Muscle layer of colon (tissue), 2 donors: ENCODE results near the gene GET3.
"Not testable (repeated sequence)": the region's sequence is repeated elsewhere in the genome, so short reads cannot be mapped to it uniquely, and the experiment has no call there.

ENCODE experiments used
- H3K27ac ChIP-seq: one replicate; pipeline ENCODE4 v1.7.0; 2013; ENCODE audit warnings: low read depth, mild to moderate bottlenecking, low read length, moderate library complexity
- H3K27me3 ChIP-seq, 2 donors: one replicate each; pipeline ENCODE4 v1.7.0; 2013; ENCODE audit warnings: low read length in 2 of 2, mild to moderate bottlenecking in 2 of 2; ENCODE audit not compliant: insufficient read depth in 2 of 2, control insufficient read depth in 1 of 2
- H3K36me3 ChIP-seq: one replicate; pipeline ENCODE4 v1.7.0; 2013; ENCODE audit warnings: mild to moderate bottlenecking, low read length; ENCODE audit not compliant: insufficient read depth
- H3K4me1 ChIP-seq: one replicate; pipeline ENCODE4 v1.7.0; 2013; ENCODE audit warnings: mild to moderate bottlenecking, low read length; ENCODE audit not compliant: insufficient read depth
- H3K4me3 ChIP-seq, 2 donors: one replicate each; pipeline ENCODE4 v1.7.0; 2013; ENCODE audit warnings: low read length in 2 of 2, low read depth in 1 of 2, mild to moderate bottlenecking in 1 of 2, moderate library complexity in 1 of 2
- H3K9ac ChIP-seq: one replicate; pipeline ENCODE4 v1.7.0; 2013; ENCODE audit warnings: low read length
- H3K9me3 ChIP-seq: one replicate; pipeline ENCODE4 v1.7.0; 2013; ENCODE audit warnings: mild to moderate bottlenecking, low read length
- donor health status: abdominal sarcoma.
- donor health status: Adenocarcinoma of cecum.

The GET3 gene

GRCh38 chr19:12720851-12721655 lies 16.2 kb upstream of the GET3 start:
- H3K27me3 ChIP-seq = no peaks in the 10 kb centered on the region
- H3K9ac ChIP-seq = peak overlapping the region; percentile 99
- peaks cover 30% of the 10 kb centered on the region for H3K4me1 ChIP-seq

GRCh38 chr19:12721656-12722565 lies 15.4 kb upstream of the GET3 start:
- H3K27me3 ChIP-seq = no peaks in the 10 kb centered on the region
- peak overlapping the region; percentile 99 for H3K9ac ChIP-seq
- H3K27ac ChIP-seq = peak overlapping the region; percentile 94
- peaks cover 30% of the 10 kb centered on the region for H3K4me1 ChIP-seq
- H3K4me3 ChIP-seq = peak overlapping the region; percentile 89 to 91
- H3K9me3 ChIP-seq = no peaks in the 10 kb centered on the region
- peaks cover 9% of the 10 kb centered on the region for H3K36me3 ChIP-seq

More at GRCh38 chr19:12720851-12721655, 16.2 kb upstream of the GET3 start:
- Histone ChIP-seq H3K27ac (peak overlapping the region; percentile 94), H3K36me3 (peaks cover 16% of the 10 kb centered on the region), H3K4me3 (peak overlapping the region; percentile 89 to 91), H3K9me3 (no peaks in the 10 kb centered on the region)

- no peaks in the 10 kb centered on the region for H3K9me3 ChIP-seq
- peak overlapping the region; percentile 51 for H3K9ac ChIP-seq
- peaks cover 30% of the 10 kb centered on the region for H3K4me1 ChIP-seq
- no peaks in the 10 kb centered on the region for H3K27me3 ChIP-seq
- H3K4me3 ChIP-seq = peak overlapping the region; percentile 89 to 94
- peaks cover 9% of the 10 kb centered on the region for H3K36me3 ChIP-seq
- peak overlapping the region; percentile 94 for H3K27ac ChIP-seq
Measured at GRCh38 chr19:12722566-12723380, 14.5 kb upstream of the GET3 start.

- Histone ChIP-seq H3K9me3 (no peaks in the 10 kb centered on the region), H3K9ac (peak overlapping the region; percentile 51), H3K36me3 (peaks cover 8% of the 10 kb centered on the region), H3K27ac (peak overlapping the region; percentile 94), H3K27me3 (no peaks in the 10 kb centered on the region), H3K4me1 (peaks cover 30% of the 10 kb centered on the region), H3K4me3 (peak overlapping the region; percentile 62 to 94)
Measured at GRCh38 chr19:12723381-12723640, 14.0 kb upstream of the GET3 start.

GRCh38 chr19:12723641-12724426 lies 13.5 kb upstream of the GET3 start, which contains the start of gene TNPO2:
TNPO2 (minus strand) TSS chr19:12723932; CDS start chr19:12720977, 2,955 bp downstream.
- Histone ChIP-seq H3K27ac (peak within 1 kb of the TSS; percentile 94), H3K4me3 (peak within 1 kb of the TSS; percentile 62 to 94), H3K36me3 (peaks cover 7% of the 10 kb centered on the region), H3K9ac (peak within 1 kb of the TSS; percentile 51), H3K27me3 (no peaks in the 10 kb centered on the region), H3K4me1 (peaks cover 30% of the 10 kb centered on the region), H3K9me3 (no peaks in the 10 kb centered on the region)

- H3K27ac ChIP-seq, H3K9me3 ChIP-seq, H3K27me3 ChIP-seq, H3K4me3 ChIP-seq, H3K9ac ChIP-seq: not testable (repeated sequence)
- peaks cover 18% of the 10 kb centered on the region for H3K4me1 ChIP-seq
- H3K36me3 ChIP-seq = peaks cover 18% of the 10 kb centered on the region
Measured at GRCh38 chr19:12725612-12726011, 11.7 kb upstream of the GET3 start.

- no peak overlapping the region for H3K27ac ChIP-seq
- no peak overlapping the region for H3K9ac ChIP-seq
- peaks cover 23% of the 10 kb centered on the region for H3K36me3 ChIP-seq
- H3K4me3 ChIP-seq = no peak overlapping the region
- H3K27me3 ChIP-seq = no peaks in the 10 kb centered on the region
- H3K4me1 ChIP-seq = peaks cover 22% of the 10 kb centered on the region
- H3K9me3 ChIP-seq = no peaks in the 10 kb centered on the region
Measured at GRCh38 chr19:12726988-12727316, 10.3 kb upstream of the GET3 start.

GRCh38 chr19:12727745-12728433 lies 9.4 kb upstream of the GET3 start:
- Histone ChIP-seq H3K9ac (no peak overlapping the region), H3K9me3 (no peaks in the 10 kb centered on the region), H3K36me3 (peaks cover 23% of the 10 kb centered on the region), H3K27me3 (no peaks in the 10 kb centered on the region), H3K27ac (no peak overlapping the region), H3K4me1 (peaks cover 29% of the 10 kb centered on the region), H3K4me3 (no peak overlapping the region)

GRCh38 chr19:12730064-12730463 lies 7.2 kb upstream of the GET3 start:
- Histone ChIP-seq H3K9ac (no peak overlapping the region), H3K4me3 (no peak overlapping the region), H3K27me3 (no peaks in the 10 kb centered on the region), H3K36me3 (peaks cover 23% of the 10 kb centered on the region), H3K27ac (no peak overlapping the region), H3K9me3 (no peaks in the 10 kb centered on the region), H3K4me1 (peaks cover 24% of the 10 kb centered on the region)

GRCh38 chr19:12731337-12731736 lies 6.0 kb upstream of the GET3 start:
- H3K27ac ChIP-seq = no peak overlapping the region
- H3K36me3 ChIP-seq = peaks cover 23% of the 10 kb centered on the region
- no peaks in the 10 kb centered on the region for H3K27me3 ChIP-seq
- no peaks in the 10 kb centered on the region for H3K9me3 ChIP-seq
- no peak overlapping the region for H3K9ac ChIP-seq
- peaks cover 24% of the 10 kb centered on the region for H3K4me1 ChIP-seq
- H3K4me3 ChIP-seq = no peak overlapping the region
